Cardiac fibroblast (primary cell): ENCODE results near the gene SND1.

Source experiments
- DNase-seq, 2 donors: peaks; one replicate each; pipeline versions ENCODE4 v3.0.0 to v3.0.0-alpha.2; 2010; ENCODE audit warnings: low read depth in 2 of 2
- H3K4me3 ChIP-seq, 2 donors: replicated peaks in 1 of 2; 1 replicate in 1 of 2; 2 replicates in 1 of 2; pipeline ENCODE4 v1.5.1; 2011; ENCODE audit warnings: low read depth in 2 of 2, low read length in 2 of 2, mild to moderate bottlenecking in 2 of 2, moderate library complexity in 1 of 2
- TF ChIP-seq, protein P1 (sequence below): IDR thresholded peaks from one replicate; pipeline ENCODE4 v1.5.1; 2011; ENCODE audit warnings: low read depth, mild to moderate bottlenecking, low read length, inconsistent platforms

The SND1 gene

DNA sequence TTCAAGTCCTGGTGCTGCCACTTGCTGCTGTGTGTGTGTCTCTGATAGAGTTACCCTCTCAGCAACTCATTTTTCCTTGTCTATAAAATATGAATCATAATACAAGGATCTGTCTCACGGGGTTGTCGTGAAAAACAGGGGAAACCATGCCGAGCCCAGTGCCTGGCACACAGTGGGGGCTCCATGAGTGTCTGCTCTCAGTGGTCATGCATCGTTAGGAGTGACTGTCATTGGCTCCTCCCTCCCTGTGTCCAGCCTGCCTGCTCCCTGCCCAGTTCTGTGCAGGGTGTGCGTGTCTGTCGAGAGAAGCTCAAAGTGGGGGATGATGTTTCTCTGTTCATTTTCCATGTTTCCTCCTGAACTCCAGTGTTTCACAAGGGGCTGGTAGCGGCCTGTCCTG lies 462.8 kb downstream of the SND1 start:
- TF ChIP-seq, protein P1, sequence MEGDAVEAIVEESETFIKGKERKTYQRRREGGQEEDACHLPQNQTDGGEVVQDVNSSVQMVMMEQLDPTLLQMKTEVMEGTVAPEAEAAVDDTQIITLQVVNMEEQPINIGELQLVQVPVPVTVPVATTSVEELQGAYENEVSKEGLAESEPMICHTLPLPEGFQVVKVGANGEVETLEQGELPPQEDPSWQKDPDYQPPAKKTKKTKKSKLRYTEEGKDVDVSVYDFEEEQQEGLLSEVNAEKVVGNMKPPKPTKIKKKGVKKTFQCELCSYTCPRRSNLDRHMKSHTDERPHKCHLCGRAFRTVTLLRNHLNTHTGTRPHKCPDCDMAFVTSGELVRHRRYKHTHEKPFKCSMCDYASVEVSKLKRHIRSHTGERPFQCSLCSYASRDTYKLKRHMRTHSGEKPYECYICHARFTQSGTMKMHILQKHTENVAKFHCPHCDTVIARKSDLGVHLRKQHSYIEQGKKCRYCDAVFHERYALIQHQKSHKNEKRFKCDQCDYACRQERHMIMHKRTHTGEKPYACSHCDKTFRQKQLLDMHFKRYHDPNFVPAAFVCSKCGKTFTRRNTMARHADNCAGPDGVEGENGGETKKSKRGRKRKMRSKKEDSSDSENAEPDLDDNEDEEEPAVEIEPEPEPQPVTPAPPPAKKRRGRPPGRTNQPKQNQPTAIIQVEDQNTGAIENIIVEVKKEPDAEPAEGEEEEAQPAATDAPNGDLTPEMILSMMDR, result no peak

DNA sequence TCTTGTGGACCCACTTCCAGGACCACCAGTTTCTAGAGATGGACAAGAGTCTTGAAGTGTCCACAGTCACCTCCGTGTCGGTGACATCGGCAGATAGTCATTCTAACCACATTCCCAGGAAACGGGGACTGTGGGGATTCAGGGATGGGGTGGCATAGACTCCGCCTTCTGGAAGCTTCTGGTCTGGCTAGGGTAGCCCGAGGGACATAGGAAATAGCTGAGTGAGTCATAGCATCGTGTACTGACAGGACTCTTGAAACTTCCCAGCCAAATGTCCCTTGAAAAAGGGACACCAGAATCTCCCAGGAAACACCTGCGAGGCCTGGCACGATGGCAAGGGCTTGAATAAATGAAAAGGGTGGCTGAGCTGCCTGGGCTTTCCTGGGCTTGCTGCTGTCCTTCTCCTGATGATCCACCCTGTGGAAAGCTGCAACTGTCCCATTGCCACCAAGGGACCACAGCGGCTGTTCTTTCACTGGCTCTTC lies 463.4 kb downstream of the SND1 start:
- TF ChIP-seq, protein P1, result no peak
- DNase-seq, result peak in 1 of 2 donors; percentile 32
- H3K4me3 ChIP-seq, result no peak overlapping the region

More for the DNA sequence above, 462.8 kb downstream of the SND1 start:
- H3K4me3 ChIP-seq, result no peak overlapping the region
- DNase-seq, result no peak

DNA sequence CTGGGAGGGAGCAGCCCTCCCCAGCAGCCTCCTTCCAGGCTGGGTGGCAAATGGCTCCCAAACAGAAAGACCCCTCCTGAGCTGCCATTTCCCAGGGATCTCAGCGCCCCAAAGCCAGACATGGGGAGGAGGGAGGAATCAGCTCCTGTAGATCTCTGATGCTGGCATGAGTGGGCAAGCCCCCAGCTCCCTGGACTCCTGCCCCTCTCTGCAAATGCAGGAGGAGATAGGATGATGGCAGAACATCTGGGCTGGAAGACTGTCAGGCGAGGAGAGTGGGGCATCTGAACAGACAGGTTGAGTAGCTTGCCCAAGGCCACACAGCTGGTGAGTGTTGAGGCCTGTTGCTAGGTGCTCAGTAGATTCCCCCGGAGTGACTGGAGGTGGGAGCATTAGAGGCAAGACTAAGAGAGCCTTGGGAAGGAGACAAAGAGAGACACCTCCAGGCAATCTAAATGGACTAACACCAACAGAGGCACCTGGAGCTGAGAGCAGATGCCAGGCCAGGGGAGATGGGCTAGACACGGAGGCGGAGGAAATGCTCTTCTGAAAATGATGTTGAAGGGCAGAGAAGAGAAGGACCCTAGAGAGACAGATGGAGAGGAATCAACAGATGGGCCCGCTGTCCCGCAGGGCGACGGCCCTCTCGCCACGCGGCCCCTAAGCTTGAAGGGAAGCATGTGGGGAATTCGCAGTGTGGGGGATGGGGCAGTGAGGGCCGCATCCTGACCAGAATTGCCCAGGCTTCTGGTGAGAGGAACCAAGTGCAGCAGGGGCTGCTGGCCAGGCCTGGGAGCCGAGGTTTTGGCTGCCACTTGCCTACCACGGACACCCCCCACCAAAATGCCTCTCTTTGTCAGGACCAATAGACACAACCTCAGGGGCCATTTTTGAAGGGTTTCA lies 464.1 kb downstream of the SND1 start:
- H3K4me3 ChIP-seq, result no peak overlapping the region
- TF ChIP-seq, protein P1, result no peak

DNA sequence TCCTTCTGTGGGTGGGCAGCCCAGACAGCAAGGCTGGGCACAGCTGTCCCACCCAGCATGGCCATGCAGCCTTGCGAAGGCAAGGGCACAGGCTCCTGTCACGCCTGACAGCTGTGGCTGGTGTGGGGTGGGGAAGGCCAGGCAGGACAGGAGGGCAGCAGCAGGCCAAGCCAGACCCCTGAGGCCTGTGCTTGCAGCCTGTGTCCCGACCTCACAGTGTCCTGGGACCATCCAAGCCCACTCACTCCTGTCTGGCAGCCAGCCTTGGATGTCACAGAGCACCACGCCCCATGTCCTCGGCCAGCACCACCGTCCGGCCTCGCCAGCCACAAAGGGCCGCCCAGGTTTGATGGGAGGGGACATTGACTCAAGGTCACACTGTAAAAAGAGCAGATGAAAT lies 464.7 kb downstream of the SND1 start:
- DNase-seq, result no peak
- TF ChIP-seq, protein P1, result no peak
- no peak overlapping the region for H3K4me3 ChIP-seq

More for the DNA sequence above, 464.1 kb downstream of the SND1 start:
- DNase-seq, result no peak

DNA sequence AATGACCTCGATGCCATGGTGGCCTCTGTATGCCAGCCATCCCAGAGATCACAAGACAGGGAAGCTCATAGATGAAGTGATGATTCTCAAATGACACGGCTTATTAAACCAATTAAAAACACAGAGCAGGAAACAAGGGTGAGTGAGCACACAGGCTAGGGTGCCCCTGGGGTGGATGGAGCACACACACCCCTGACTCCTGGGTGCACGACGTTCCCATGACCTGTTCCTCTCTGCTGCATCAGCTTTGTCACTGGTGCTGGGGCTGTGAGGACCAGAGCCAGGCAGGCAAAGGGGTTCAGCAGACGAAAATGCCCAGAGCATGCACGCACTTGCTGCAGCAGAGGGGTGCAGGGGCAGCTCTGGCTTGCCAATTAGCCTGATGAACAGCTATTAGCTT lies 465.7 kb downstream of the SND1 start:
- no peak for DNase-seq
- TF ChIP-seq, protein P1, result no peak
- no peak overlapping the region for H3K4me3 ChIP-seq

DNA sequence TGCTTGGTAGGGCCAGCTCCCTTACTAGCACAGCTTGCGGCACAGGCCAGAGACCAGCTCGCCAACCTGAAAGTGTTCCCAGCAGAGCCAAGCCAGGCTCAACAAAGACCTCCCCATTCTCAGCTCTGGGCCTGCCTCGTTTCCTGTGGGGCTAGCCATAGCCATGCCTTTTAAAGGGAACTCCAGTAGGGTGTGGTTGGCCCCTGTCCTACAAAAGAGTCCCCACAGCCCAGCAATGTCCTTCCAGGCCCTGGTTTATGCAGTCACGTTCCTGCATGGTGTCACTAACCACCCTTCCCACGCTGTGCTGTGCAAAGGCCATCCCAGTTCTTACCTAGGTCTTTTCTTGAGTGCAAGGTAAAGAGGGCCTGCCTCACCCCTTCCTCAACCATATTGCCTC lies 467.0 kb downstream of the SND1 start:
- no peak overlapping the region for H3K4me3 ChIP-seq
- DNase-seq, result no peak
- TF ChIP-seq, protein P1, result no peak
